Liver (tissue), 9 donors: ENCODE measurements around the gene ZNF415. TPM values are rescaled to one million over a fixed set of nuclear protein-coding genes. Genes with fewer than 3 reads are reported as not detected.

Source experiments
- DNase-seq: peaks from one replicate; pipeline ENCODE4 v3.0.0-alpha.2; 2017; ENCODE audit warnings: low spot score
- H3K27ac ChIP-seq, 2 donors: one replicate each; pipeline ENCODE4 v1.7.0; 2013; ENCODE audit warnings: inconsistent platforms in 2 of 2, low read length in 2 of 2, control low read depth in 1 of 2, low read depth in 1 of 2, mild to moderate bottlenecking in 1 of 2
- H3K27me3 ChIP-seq, 4 donors: one replicate each; pipeline versions ENCODE4 v1.6.1 to v1.7.0; 2013; ENCODE audit warnings: low read length in 3 of 4, inconsistent platforms in 1 of 4, mild to moderate bottlenecking in 1 of 4, moderate library complexity in 1 of 4; ENCODE audit not compliant: control insufficient read depth in 4 of 4, insufficient read depth in 4 of 4
- H3K36me3 ChIP-seq, 4 donors: one replicate each; pipeline versions ENCODE4 v1.6.1 to v1.7.0; 2013; ENCODE audit warnings: low read length in 3 of 4, mild to moderate bottlenecking in 3 of 4, low read depth in 1 of 4, moderate library complexity in 1 of 4; ENCODE audit not compliant: control insufficient read depth in 4 of 4, insufficient read depth in 3 of 4
- H3K4me1 ChIP-seq, 4 donors: one replicate each; pipeline versions ENCODE4 v1.6.1 to v1.7.0; 2013; ENCODE audit warnings: low read length in 3 of 4, mild to moderate bottlenecking in 3 of 4, moderate library complexity in 1 of 4; ENCODE audit not compliant: control insufficient read depth in 4 of 4, insufficient read depth in 4 of 4
- H3K4me3 ChIP-seq, 3 donors: one replicate each; pipeline versions ENCODE4 v1.6.1 to v1.7.0; 2013; ENCODE audit warnings: low read length in 3 of 3, control low read depth in 1 of 3, low read depth in 1 of 3, mild to moderate bottlenecking in 1 of 3
- H3K9ac ChIP-seq, 2 donors: one replicate each; pipeline ENCODE4 v1.7.0; 2013; ENCODE audit warnings: low read length in 2 of 2, mild to moderate bottlenecking in 2 of 2, moderate library complexity in 2 of 2, control low read depth in 1 of 2, low read depth in 1 of 2
- H3K9me3 ChIP-seq, 4 donors: one replicate each; pipeline versions ENCODE4 v1.6.1 to v1.7.0; 2013; ENCODE audit warnings: low read length in 3 of 4; ENCODE audit not compliant: control insufficient read depth in 4 of 4
- ATF3 ChIP-seq: IDR thresholded peaks from 2 replicates; pipeline ENCODE4 v1.6.1; 2016; ENCODE audit warnings: antibody characterized with exemption
- CTCF ChIP-seq: fragments of 150-350 bp; IDR thresholded peaks from 2 replicates; pipeline ENCODE4 v1.5.1; 2017; ENCODE audit warnings: improper control_type of control experiment, low read depth, low read length; ENCODE audit not compliant: missing input control
- EGR1 ChIP-seq, 2 donors: IDR thresholded peaks; 2 replicates each; pipeline ENCODE4 v1.6.1; 2016 to 2018; ENCODE audit warnings: antibody characterized with exemption in 2 of 2, low read depth in 2 of 2
- FOXA1 ChIP-seq: IDR thresholded peaks from 2 replicates; pipeline ENCODE4 v1.6.1; 2016; ENCODE audit warnings: antibody characterized with exemption
- FOXA2 ChIP-seq: IDR thresholded peaks from 2 replicates; pipeline ENCODE4 v1.6.1; 2016; ENCODE audit warnings: antibody characterized with exemption
- GABPA ChIP-seq, 2 donors: IDR thresholded peaks in 1 of 2; conservative IDR thresholded peaks in 1 of 2; 2 replicates each; pipeline ENCODE4 v1.6.1; 2016; ENCODE audit warnings: antibody characterized with exemption in 2 of 2, mild to moderate bottlenecking in 1 of 2, moderate library complexity in 1 of 2
- HNF4A ChIP-seq, 2 donors: conservative IDR thresholded peaks; 2 replicates each; pipeline ENCODE4 v1.6.1; 2016; ENCODE audit warnings: antibody characterized with exemption in 2 of 2, mild to moderate bottlenecking in 2 of 2
- HNF4G ChIP-seq: IDR thresholded peaks from 2 replicates; pipeline ENCODE4 v1.6.1; 2016; ENCODE audit warnings: antibody characterized with exemption
- JUND ChIP-seq, 2 donors: IDR thresholded peaks; 2 replicates each; pipeline ENCODE4 v1.6.1; 2016; ENCODE audit warnings: antibody characterized with exemption in 2 of 2
- MAX ChIP-seq: IDR thresholded peaks from 2 replicates; pipeline ENCODE4 v1.6.1; 2016; ENCODE audit warnings: antibody characterized with exemption
- NR2F2 ChIP-seq: IDR thresholded peaks from 2 replicates; pipeline ENCODE4 v1.6.1; 2016; ENCODE audit warnings: antibody characterized with exemption
- RAD21 ChIP-seq, 2 donors: IDR thresholded peaks; 2 replicates each; pipeline ENCODE4 v1.6.1; 2016; ENCODE audit warnings: antibody characterized with exemption in 2 of 2, mild to moderate bottlenecking in 2 of 2
- REST ChIP-seq: IDR thresholded peaks from 2 replicates; pipeline ENCODE4 v1.6.1; 2016; ENCODE audit warnings: antibody characterized with exemption, mild to moderate bottlenecking
- RXRA ChIP-seq, 2 donors: IDR thresholded peaks; 2 replicates each; pipeline ENCODE4 v1.6.1; 2017 to 2018; ENCODE audit warnings: antibody characterized with exemption in 2 of 2, mild to moderate bottlenecking in 1 of 2
- SP1 ChIP-seq: IDR thresholded peaks from 2 replicates; pipeline ENCODE4 v1.6.1; 2018; ENCODE audit warnings: antibody characterized with exemption, mild to moderate bottlenecking
- TAF1 ChIP-seq: conservative IDR thresholded peaks from 2 replicates; pipeline ENCODE4 v1.6.1; 2016; ENCODE audit warnings: antibody characterized with exemption, mild to moderate bottlenecking
- ZBTB33 ChIP-seq: IDR thresholded peaks from 2 replicates; pipeline ENCODE4 v1.6.1; 2016; ENCODE audit warnings: antibody characterized with exemption
- WGBS: extraction: QIAGEN DNeasy Blood & Tissue Kit; methylation state at CpG from one replicate; pipeline ENCODE4 v1.1.7; 2013; 5-methylcytosine and 5-hydroxymethylcytosine counted together
- polyA plus RNA-seq, 2 donors: library from polyadenylated mRNA; stranded (reverse) in 1 of 2; unstranded in 1 of 2; fragments of 200-250 nt in 1 of 2; fragments of >200 nt in 1 of 2; fragmentation: Nextera tagmentation in 1 of 2; extraction: Ambion mirVana in 1 of 2; gene quantifications; one replicate each; pipeline versions ENCODE4 v1.2.1 to v1.2.3, GENCODE V29; 2013 to 2015
- total RNA-seq, 2 donors: library from RNA; depleted of rRNA; stranded (reverse); fragments of >200 nt; gene quantifications; one replicate each; pipeline ENCODE4 v1.2.3, GENCODE V29; 2014
- donor health status: healthy.
- donor health status: healthy.
- donor health status: healthy.
- donor health status: healthy.
- donor health status: healthy.

The ZNF415 gene
- total and polyA plus RNA-seq, 4 donors: 0.65 to 2.4 (median 1.2) TPM

GRCh38 chr19:53131727-53132126, 983 bp downstream of the ZNF415 start:
- DNase-seq: no peak
- Histone ChIP-seq H3K9me3 (peaks cover 0 to 11% (median 6%) of the 10 kb centered on the region in 4 donors), H3K27ac (peak overlapping the region; percentile 12 to 64), H3K27me3 (no peaks in the 10 kb centered on the region), H3K36me3 (no peaks in the 10 kb centered on the region), H3K4me3 (no peak overlapping the region), H3K4me1 (peaks cover 0 to 2% (median 0%) of the 10 kb centered on the region in 4 donors), H3K9ac (no peak overlapping the region)
- TF ChIP-seq CTCF: no peak
- no peak for TF ChIP-seq TAF1
- TF ChIP-seq REST: no peak
- no peak for TF ChIP-seq NR2F2
- TF ChIP-seq HNF4A (conservative IDR thresholded peaks at IDR 0.05): no peak
- TF ChIP-seq JUND (IDR thresholded peaks at IDR 0.05): no peak
- no peak for TF ChIP-seq FOXA1
- TF ChIP-seq RAD21 (IDR thresholded peaks at IDR 0.05): no peak
- TF ChIP-seq GABPA (IDR thresholded peaks at IDR 0.05 in 1 of 2, conservative IDR thresholded peaks at IDR 0.05 in 1 of 2): no peak
- TF ChIP-seq SP1: no peak
- TF ChIP-seq RXRA (IDR thresholded peaks at IDR 0.05): no peak
- no peak for TF ChIP-seq ATF3
- TF ChIP-seq MAX: no peak
- TF ChIP-seq ZBTB33: no peak
- TF ChIP-seq HNF4G: no peak
- no peak for TF ChIP-seq EGR1 (IDR thresholded peaks at IDR 0.05; ENCODE audit: low read depth in 2 of 2)
- no peak for TF ChIP-seq FOXA2
- 42% methylated on average over 6 of the region's 6 CpGs for WGBS
